Endothelial cell (in vitro differentiated cells): ENCODE measurements around the gene TFRC. TPM values are rescaled to one million over a fixed set of nuclear protein-coding genes. Genes with fewer than 3 reads are reported as not detected.

Experiments used
- DNase-seq: peaks from one replicate; pipeline ENCODE4 v3.0.0; 2021; ENCODE audit warnings: low spot score
- H3K27ac Mint-ChIP-seq: one replicate; pipeline ENCODE4 v1.8.0; 2021; ENCODE audit warnings: mixed read lengths, inconsistent platforms; ENCODE audit not compliant: unreplicated experiment
- H3K27me3 Mint-ChIP-seq: one replicate; pipeline ENCODE4 v1.8.0; 2021; ENCODE audit warnings: mild to moderate bottlenecking, moderate library complexity, mixed read lengths, inconsistent platforms; ENCODE audit not compliant: unreplicated experiment
- H3K36me3 Mint-ChIP-seq: one replicate; pipeline ENCODE4 v1.8.0; 2021; ENCODE audit warnings: mild to moderate bottlenecking, low read depth, mixed read lengths, inconsistent platforms; ENCODE audit not compliant: unreplicated experiment
- H3K4me1 Mint-ChIP-seq: one replicate; pipeline ENCODE4 v1.8.0; 2021; ENCODE audit warnings: mild to moderate bottlenecking, mixed read lengths, inconsistent platforms; ENCODE audit not compliant: unreplicated experiment
- H3K4me3 Mint-ChIP-seq: one replicate; pipeline ENCODE4 v1.8.0; 2021; ENCODE audit warnings: mild to moderate bottlenecking, mixed read lengths, inconsistent platforms; ENCODE audit not compliant: unreplicated experiment
- H3K9me3 Mint-ChIP-seq: one replicate; pipeline ENCODE4 v1.8.0; 2021; ENCODE audit warnings: mixed read lengths, inconsistent platforms; ENCODE audit not compliant: unreplicated experiment
- total RNA-seq: library from RNA; stranded (reverse); fragmentation: NEBNext Ultra II Directional; extraction: Animal tissue kit (Norgen Biotek cat#: 25700); gene quantifications from one replicate; pipeline ENCODE4 v1.2.1, GENCODE V29; 2021; ENCODE audit not compliant: unreplicated experiment
- TF ChIP-seq, protein P1 (sequence below): fragments of 200-600 bp; sonication (generic); IDR thresholded peaks from one replicate; pipeline ENCODE4 v1.5.0; 2021; ENCODE audit warnings: antibody characterized with exemption; ENCODE audit not compliant: unreplicated experiment

Gene TFRC
- total RNA-seq, 1 donor from 2014 or later: 23.5 TPM

GRCh38 chr3:195999896-196000295 is 82.0 kb downstream of the TFRC start:
- H3K9me3 Mint-ChIP-seq: peaks cover 7% of the 10 kb centered on the region
- H3K27me3 Mint-ChIP-seq: peaks cover 6% of the 10 kb centered on the region
- peaks cover 3% of the 10 kb centered on the region for H3K36me3 Mint-ChIP-seq
- H3K4me1 Mint-ChIP-seq: no peaks in the 10 kb centered on the region
- H3K27ac Mint-ChIP-seq: no peak overlapping the region
- no peak for DNase-seq
- TF ChIP-seq, protein P1, sequence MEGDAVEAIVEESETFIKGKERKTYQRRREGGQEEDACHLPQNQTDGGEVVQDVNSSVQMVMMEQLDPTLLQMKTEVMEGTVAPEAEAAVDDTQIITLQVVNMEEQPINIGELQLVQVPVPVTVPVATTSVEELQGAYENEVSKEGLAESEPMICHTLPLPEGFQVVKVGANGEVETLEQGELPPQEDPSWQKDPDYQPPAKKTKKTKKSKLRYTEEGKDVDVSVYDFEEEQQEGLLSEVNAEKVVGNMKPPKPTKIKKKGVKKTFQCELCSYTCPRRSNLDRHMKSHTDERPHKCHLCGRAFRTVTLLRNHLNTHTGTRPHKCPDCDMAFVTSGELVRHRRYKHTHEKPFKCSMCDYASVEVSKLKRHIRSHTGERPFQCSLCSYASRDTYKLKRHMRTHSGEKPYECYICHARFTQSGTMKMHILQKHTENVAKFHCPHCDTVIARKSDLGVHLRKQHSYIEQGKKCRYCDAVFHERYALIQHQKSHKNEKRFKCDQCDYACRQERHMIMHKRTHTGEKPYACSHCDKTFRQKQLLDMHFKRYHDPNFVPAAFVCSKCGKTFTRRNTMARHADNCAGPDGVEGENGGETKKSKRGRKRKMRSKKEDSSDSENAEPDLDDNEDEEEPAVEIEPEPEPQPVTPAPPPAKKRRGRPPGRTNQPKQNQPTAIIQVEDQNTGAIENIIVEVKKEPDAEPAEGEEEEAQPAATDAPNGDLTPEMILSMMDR: no peak
- no peak overlapping the region for H3K4me3 Mint-ChIP-seq

Other genes with a start within 250 kb of the TFRC start
- 135 TPM for gene TNK2, start 173.5 kb downstream of the TFRC start, total RNA-seq
- gene ZDHHC19, start 129.3 kb upstream of the TFRC start, total RNA-seq: 0.82 TPM
- gene SLC51A, start 134.4 kb upstream of the TFRC start, total RNA-seq: not detected
- gene PCYT1A, start 205.6 kb upstream of the TFRC start, total RNA-seq: 55.2 TPM
- gene DYNLT2B, start 236.2 kb upstream of the TFRC start, total RNA-seq: 19.0 TPM